ENCODE results near the gene LHX5. TPM values are rescaled to one million over a fixed set of nuclear protein-coding genes. Genes with fewer than 3 reads are reported as not detected.

Gene LHX5
- total RNA-seq, 1 experiment from 2014 or later: not detected

DNA sequence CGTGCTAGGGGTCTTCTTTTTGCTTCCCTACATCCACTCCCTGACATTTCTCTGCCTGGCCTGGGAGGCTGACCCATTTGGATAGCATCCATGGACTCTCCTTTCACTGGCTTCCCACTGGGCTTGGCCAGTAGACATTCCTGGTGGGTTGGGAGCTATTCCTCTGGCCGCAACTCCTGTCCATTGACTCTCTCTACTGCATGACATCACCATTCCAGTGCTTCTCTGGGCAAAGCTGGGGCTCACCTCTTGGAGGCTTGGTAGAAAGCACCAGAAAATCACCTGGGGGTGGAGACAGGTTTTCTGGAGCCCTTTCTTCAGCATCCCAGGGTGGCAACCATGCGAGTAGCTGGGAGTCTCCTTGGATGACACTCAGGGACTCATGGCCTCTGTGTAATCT, 16.7 kb upstream of the LHX5 start:
- Histone ChIP-seq H3K9me3 (ENCODE audit: low read depth, low read length, poor library complexity, severe bottlenecking) (no peaks in the 10 kb centered on the region), H3K4me3 (ENCODE audit: low read depth, low read length, poor library complexity, severe bottlenecking) (no peak overlapping the region), H3K27ac (ENCODE audit: low read depth, low read length, poor library complexity, severe bottlenecking) (no peak overlapping the region), H3K36me3 (ENCODE audit: insufficient read depth, low read length, poor library complexity, severe bottlenecking) (no peaks in the 10 kb centered on the region), H3K4me1 (ENCODE audit: insufficient read depth, low read length, poor library complexity, severe bottlenecking) (no peaks in the 10 kb centered on the region), H3K27me3 (replicated peaks; ENCODE audit: insufficient read depth, low read depth, low read length, poor library complexity) (peaks cover 63% of the 10 kb centered on the region)
- TF ChIP-seq EZH2 (IDR thresholded peaks at IDR 0.05; ENCODE audit: borderline replicate concordance, low read depth, low read length, poor library complexity, severe bottlenecking): no peak
- TF ChIP-seq, protein P1, sequence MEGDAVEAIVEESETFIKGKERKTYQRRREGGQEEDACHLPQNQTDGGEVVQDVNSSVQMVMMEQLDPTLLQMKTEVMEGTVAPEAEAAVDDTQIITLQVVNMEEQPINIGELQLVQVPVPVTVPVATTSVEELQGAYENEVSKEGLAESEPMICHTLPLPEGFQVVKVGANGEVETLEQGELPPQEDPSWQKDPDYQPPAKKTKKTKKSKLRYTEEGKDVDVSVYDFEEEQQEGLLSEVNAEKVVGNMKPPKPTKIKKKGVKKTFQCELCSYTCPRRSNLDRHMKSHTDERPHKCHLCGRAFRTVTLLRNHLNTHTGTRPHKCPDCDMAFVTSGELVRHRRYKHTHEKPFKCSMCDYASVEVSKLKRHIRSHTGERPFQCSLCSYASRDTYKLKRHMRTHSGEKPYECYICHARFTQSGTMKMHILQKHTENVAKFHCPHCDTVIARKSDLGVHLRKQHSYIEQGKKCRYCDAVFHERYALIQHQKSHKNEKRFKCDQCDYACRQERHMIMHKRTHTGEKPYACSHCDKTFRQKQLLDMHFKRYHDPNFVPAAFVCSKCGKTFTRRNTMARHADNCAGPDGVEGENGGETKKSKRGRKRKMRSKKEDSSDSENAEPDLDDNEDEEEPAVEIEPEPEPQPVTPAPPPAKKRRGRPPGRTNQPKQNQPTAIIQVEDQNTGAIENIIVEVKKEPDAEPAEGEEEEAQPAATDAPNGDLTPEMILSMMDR (conservative IDR thresholded peaks at IDR 0.05; ENCODE audit: low read depth, low read length): no peak
- POLR2A ChIA-PET (ENCODE audit: low non-redundant PET): no interaction called here
- intact Hi-C loops (cut with micrococcal nuclease; ENCODE audit: unreplicated experiment): no loop called here
- no TSS peak for BruUV-seq (replicated peaks)
- no peak for DNase-seq (ENCODE audit: low spot score)
- CTCF ChIA-PET: no interaction called here

DNA sequence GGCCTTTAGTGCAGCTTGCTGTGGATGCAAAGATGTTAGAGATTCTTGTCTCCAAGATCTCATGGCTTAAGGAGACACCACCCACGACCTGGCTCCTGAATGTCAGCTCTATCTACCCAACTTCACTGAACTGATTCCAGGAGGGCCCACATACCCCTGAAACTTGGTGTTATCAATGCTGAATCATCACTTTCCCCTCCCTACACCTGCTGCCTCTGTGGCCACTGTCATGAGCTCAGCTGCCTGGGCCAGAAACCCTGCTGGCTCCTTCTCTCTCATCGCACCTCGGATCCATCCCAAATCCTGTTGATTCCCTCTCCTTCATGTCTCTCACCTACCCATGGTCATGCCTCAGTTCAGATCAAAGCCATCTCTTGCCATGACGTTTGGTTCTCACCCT, 15.1 kb upstream of the LHX5 start:
- CTCF ChIA-PET: no interaction called here
- intact Hi-C loops (cut with micrococcal nuclease; ENCODE audit: unreplicated experiment): no loop called here

DNA sequence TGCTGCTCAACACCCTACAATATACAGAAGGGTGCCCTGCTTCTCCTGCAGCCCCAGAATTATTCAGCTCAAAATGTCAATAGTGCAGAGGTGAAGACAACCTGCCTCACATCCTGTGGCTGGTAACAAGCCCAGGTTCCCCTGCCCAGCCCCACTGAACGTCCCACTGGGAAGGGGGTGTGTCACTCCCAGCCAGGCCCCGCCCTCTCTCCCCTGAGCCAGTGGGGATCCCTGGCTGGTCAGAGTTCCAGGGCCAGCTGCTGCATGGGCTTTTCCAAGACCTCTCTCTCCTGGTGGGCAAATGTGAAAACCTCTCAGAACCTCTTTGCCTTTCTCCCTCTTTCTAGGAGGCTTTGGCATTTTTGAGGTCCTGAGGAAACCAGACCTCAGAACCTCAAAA, 13.7 kb upstream of the LHX5 start:
- ChIA-PET POLR2A (ENCODE audit: low non-redundant PET) (no interaction called here), CTCF (no interaction called here)
- no peaks in the 10 kb centered on the region for H3K4me1 ChIP-seq (ENCODE audit: insufficient read depth, low read length, poor library complexity, severe bottlenecking)
- intact Hi-C loops (cut with micrococcal nuclease; ENCODE audit: unreplicated experiment): no loop called here
- H3K9me3 ChIP-seq (ENCODE audit: low read depth, low read length, poor library complexity, severe bottlenecking): no peaks in the 10 kb centered on the region
- no peaks in the 10 kb centered on the region for H3K36me3 ChIP-seq (ENCODE audit: insufficient read depth, low read length, poor library complexity, severe bottlenecking)
- TF ChIP-seq, protein P1 (conservative IDR thresholded peaks at IDR 0.05; ENCODE audit: low read depth, low read length): no peak
- no peak for TF ChIP-seq EZH2 (IDR thresholded peaks at IDR 0.05; ENCODE audit: borderline replicate concordance, low read depth, low read length, poor library complexity, severe bottlenecking)
- no TSS peak for BruUV-seq (replicated peaks)
- H3K4me3 ChIP-seq (ENCODE audit: low read depth, low read length, poor library complexity, severe bottlenecking): no peak overlapping the region
- no peak overlapping the region for H3K27ac ChIP-seq (ENCODE audit: low read depth, low read length, poor library complexity, severe bottlenecking)
- DNase-seq (ENCODE audit: low spot score): no peak
- H3K27me3 ChIP-seq (replicated peaks; ENCODE audit: insufficient read depth, low read depth, low read length, poor library complexity): peaks cover 88% of the 10 kb centered on the region

More for the DNA sequence above, 15.1 kb upstream of the LHX5 start:
- no peak overlapping the region for H3K4me3 ChIP-seq (ENCODE audit: low read depth, low read length, poor library complexity, severe bottlenecking)
- peaks cover 78% of the 10 kb centered on the region for H3K27me3 ChIP-seq (replicated peaks; ENCODE audit: insufficient read depth, low read depth, low read length, poor library complexity)
- H3K27ac ChIP-seq (ENCODE audit: low read depth, low read length, poor library complexity, severe bottlenecking): no peak overlapping the region
- no peak for DNase-seq (ENCODE audit: low spot score)
- TF ChIP-seq, protein P1 (conservative IDR thresholded peaks at IDR 0.05; ENCODE audit: low read depth, low read length): no peak
- no peak for TF ChIP-seq EZH2 (IDR thresholded peaks at IDR 0.05; ENCODE audit: borderline replicate concordance, low read depth, low read length, poor library complexity, severe bottlenecking)
- no TSS peak for BruUV-seq (replicated peaks)
- POLR2A ChIA-PET (ENCODE audit: low non-redundant PET): no interaction called here
- H3K36me3 ChIP-seq (ENCODE audit: insufficient read depth, low read length, poor library complexity, severe bottlenecking): no peaks in the 10 kb centered on the region
- no peaks in the 10 kb centered on the region for H3K4me1 ChIP-seq (ENCODE audit: insufficient read depth, low read length, poor library complexity, severe bottlenecking)
- no peaks in the 10 kb centered on the region for H3K9me3 ChIP-seq (ENCODE audit: low read depth, low read length, poor library complexity, severe bottlenecking)
